ACC112 (cell line): ENCODE measurements around the gene OTOP3.

Experiments
- H2AFZ ChIP-seq: fragments of 200-600 bp; sonication (generic); one replicate; pipeline ENCODE4 v1.6.0; 2017; ENCODE audit warnings: antibody characterized with exemption, low read length; ENCODE audit not compliant: unreplicated experiment
- H3K27ac ChIP-seq: fragments of 200-600 bp; sonication (generic); 2 replicates; pipeline ENCODE4 v1.5.1; 2014; ENCODE audit warnings: low read depth, mild to moderate bottlenecking, antibody characterized with exemption, low read length, moderate library complexity
- H3K27me3 ChIP-seq: fragments of 200-600 bp; sonication (generic); 2 replicates; pipeline ENCODE4 v1.6.1; 2014; ENCODE audit warnings: mild to moderate bottlenecking, antibody characterized with exemption, low read length, moderate library complexity, mixed read lengths; ENCODE audit not compliant: insufficient read depth
- H3K36me3 ChIP-seq: fragments of 200-600 bp; sonication (generic); 2 replicates; pipeline ENCODE4 v1.6.1; 2016; ENCODE audit warnings: mild to moderate bottlenecking, antibody characterized with exemption, low read length, moderate library complexity, mixed read lengths; ENCODE audit not compliant: insufficient read depth
- H3K4me1 ChIP-seq: fragments of 200-600 bp; sonication (generic); one replicate; pipeline ENCODE4 v1.6.1; 2016; ENCODE audit warnings: low read length, mixed read lengths; ENCODE audit not compliant: insufficient read depth, unreplicated experiment, control insufficient read depth
- H3K4me3 ChIP-seq: fragments of 200-600 bp; sonication (generic); 2 replicates; pipeline ENCODE4 v1.5.1; 2014; ENCODE audit warnings: mild to moderate bottlenecking, low read depth, low read length
- H3K79me2 ChIP-seq: fragments of 200-600 bp; sonication (generic); one replicate; pipeline ENCODE4 v1.6.0; 2016; ENCODE audit warnings: low read length; ENCODE audit not compliant: control insufficient read depth, unreplicated experiment, insufficient read depth

OTOP3 gene

DNA sequence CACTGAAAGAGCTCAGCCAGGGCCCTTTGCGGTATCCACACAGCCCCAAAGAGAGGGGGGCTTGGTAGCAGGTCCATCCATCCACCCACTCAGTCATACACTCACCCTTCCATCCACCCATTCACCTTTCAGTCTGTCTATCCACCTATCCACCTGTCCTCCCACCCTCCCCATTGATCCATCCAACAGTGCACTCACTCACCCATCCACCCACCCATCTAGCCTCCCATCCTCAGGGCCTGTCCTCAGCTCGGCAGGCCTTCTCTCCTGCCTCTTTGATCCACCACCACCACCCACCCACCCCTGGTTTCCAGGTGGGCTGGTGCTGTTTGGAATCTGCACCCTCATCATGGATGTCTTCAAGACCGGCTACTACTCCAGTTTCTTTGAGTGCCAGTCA lies 10.5 kb upstream of the OTOP3 start:
- Histone ChIP-seq H3K4me1 (no peaks in the 10 kb centered on the region), H3K27me3 (peaks cover 86% of the 10 kb centered on the region), H2AFZ (no peak overlapping the region), H3K4me3 (no peak overlapping the region), H3K36me3 (no peaks in the 10 kb centered on the region), H3K79me2 (no peaks in the 10 kb centered on the region), H3K27ac (no peak overlapping the region)

DNA sequence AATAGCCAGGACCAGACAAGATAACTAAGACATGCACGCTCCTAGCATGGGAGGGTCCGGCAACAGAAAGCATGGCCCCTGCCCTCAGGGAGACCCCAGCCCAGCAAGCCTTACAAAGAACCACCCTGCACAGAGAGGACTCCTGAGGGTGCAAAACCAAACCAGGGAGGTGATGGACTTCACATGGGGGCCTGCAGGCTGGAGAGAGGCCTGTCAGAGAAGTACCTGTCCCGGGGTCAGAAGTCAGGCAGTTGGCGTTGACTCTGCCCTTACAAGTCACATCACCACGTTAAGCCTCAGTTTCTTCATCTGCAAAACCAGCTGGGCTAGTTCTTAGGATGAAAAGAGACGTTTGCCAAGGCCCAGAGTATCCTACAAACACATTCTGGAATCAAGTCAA lies 6.9 kb upstream of the OTOP3 start:
- Histone ChIP-seq H3K4me1 (no peaks in the 10 kb centered on the region), H3K79me2 (no peaks in the 10 kb centered on the region), H3K4me3 (no peak overlapping the region), H3K27ac (no peak overlapping the region), H2AFZ (no peak overlapping the region), H3K27me3 (peaks cover 78% of the 10 kb centered on the region), H3K36me3 (no peaks in the 10 kb centered on the region)

DNA sequence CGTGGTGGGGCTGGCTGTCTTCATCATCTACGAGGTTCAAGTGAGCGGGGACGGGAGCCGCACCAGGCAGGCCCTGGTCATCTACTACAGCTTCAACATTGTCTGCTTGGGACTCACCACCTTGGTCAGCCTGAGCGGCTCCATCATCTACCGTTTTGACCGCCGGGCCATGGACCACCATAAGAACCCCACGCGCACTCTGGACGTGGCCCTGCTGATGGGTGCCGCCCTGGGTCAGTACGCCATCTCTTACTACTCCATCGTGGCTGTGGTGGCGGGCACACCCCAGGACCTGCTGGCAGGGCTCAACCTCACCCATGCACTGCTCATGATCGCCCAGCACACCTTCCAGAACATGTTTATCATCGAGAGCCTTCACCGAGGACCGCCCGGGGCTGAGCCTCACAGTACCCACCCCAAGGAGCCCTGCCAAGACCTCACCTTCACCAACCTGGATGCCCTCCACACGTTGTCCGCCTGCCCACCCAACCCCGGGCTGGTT lies 5.1 kb upstream of the OTOP3 start:
- H3K4me3 ChIP-seq: no peak overlapping the region
- no peaks in the 10 kb centered on the region for H3K4me1 ChIP-seq
- H3K36me3 ChIP-seq: no peaks in the 10 kb centered on the region
- H3K27me3 ChIP-seq: peaks cover 78% of the 10 kb centered on the region
- no peaks in the 10 kb centered on the region for H3K79me2 ChIP-seq
- no peak overlapping the region for H3K27ac ChIP-seq
- H2AFZ ChIP-seq: no peak overlapping the region

DNA sequence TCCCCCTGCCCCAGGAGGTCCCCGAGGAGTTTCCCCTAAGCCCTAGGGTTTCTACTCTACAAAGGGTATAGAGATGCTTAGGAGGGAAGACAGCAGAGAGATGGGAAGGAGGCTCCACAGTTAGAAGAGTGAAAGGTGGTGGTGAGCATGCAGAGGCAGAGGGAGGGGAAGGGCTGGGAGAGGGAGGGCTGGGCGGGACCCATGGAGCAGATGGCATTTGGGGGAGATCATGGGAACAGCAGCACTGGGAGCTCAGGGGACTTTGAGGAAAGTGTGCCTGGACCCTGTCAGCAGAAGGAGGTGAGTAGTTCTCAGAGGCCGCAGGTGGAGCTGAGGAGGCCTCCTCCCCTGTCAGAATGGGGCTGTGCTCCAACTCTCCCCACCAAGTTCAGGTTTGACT lies 650 bp upstream of the OTOP3 start:
- Histone ChIP-seq H3K79me2 (no peaks in the 10 kb centered on the region), H2AFZ (no peak overlapping the region), H3K27me3 (peaks cover 86% of the 10 kb centered on the region), H3K4me1 (no peaks in the 10 kb centered on the region), H3K36me3 (no peaks in the 10 kb centered on the region), H3K27ac (no peak overlapping the region), H3K4me3 (no peak overlapping the region)

DNA sequence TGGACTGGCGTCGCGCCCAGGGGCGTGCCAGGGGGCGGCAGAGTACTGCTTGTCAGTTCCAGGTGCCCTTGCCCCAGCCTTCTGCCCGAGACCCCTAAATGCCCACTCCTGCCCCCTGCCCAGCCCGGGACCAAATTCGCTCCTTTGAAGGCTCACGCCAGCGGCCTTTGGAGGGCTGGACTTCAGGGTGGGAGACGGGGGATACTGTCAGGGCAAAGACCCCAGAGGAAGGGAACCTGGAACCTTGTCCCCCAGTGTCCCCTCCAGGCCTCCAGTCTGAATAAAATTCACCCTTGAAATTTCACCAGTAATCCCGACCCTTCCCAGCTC lies 737 bp downstream of the OTOP3 start:
- Histone ChIP-seq H2AFZ (no peak overlapping the region), H3K27ac (no peak overlapping the region), H3K27me3 (peaks cover 89% of the 10 kb centered on the region), H3K4me3 (no peak overlapping the region), H3K36me3 (no peaks in the 10 kb centered on the region), H3K4me1 (no peaks in the 10 kb centered on the region), H3K79me2 (no peaks in the 10 kb centered on the region)

DNA sequence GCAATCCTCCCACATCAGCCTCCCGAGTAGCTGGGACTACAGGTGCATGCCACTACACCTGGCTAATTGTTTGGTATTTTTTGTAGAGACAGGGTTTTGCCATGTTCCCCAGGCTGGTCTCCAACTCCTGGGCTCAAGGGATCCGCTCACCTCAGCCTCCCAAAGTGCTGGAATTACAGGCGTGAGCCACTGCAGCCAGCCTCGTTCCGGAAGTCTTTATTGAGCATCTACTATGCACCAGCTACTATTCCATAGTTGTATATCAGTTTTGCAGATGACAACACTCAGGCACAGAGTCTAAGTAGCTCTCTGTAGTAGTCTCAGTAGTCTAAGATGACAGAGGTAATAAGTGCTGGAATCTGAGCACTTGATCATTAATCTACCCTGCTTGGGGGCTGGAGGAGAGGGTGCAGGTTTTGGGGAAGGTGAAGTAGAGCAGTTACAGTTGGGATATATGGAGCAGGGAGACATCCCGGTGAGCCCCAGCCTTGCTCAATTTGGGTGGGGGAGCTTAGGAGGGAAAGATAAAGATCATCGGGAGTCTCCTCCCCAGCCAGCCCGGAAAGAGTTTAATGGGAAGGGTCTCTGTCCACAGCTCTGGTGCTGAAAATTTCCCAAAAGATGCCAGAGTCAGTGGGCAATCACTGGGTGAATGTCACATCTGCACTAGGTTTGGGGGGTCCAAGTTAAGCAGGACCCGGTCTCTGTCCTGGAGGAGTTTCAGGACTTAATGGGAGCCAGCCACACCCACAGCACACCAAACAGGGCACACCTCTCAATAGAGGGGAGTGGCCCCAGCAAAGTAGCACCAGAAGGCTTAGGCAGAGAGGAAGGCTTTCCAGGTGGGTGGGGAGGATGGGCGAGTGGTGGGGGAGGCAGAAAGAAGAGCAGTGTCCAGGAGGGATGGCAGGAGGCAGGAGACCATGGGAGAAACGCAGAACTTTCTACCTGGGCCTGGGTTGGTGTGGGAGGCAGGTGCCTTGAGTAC lies 1.7 kb downstream of the OTOP3 start:
- H3K36me3 ChIP-seq: no peaks in the 10 kb centered on the region
- no peak overlapping the region for H3K4me3 ChIP-seq
- H3K27me3 ChIP-seq: peaks cover 94% of the 10 kb centered on the region
- H2AFZ ChIP-seq: no peak overlapping the region
- H3K27ac ChIP-seq: no peak overlapping the region
- no peaks in the 10 kb centered on the region for H3K79me2 ChIP-seq
- no peaks in the 10 kb centered on the region for H3K4me1 ChIP-seq

DNA sequence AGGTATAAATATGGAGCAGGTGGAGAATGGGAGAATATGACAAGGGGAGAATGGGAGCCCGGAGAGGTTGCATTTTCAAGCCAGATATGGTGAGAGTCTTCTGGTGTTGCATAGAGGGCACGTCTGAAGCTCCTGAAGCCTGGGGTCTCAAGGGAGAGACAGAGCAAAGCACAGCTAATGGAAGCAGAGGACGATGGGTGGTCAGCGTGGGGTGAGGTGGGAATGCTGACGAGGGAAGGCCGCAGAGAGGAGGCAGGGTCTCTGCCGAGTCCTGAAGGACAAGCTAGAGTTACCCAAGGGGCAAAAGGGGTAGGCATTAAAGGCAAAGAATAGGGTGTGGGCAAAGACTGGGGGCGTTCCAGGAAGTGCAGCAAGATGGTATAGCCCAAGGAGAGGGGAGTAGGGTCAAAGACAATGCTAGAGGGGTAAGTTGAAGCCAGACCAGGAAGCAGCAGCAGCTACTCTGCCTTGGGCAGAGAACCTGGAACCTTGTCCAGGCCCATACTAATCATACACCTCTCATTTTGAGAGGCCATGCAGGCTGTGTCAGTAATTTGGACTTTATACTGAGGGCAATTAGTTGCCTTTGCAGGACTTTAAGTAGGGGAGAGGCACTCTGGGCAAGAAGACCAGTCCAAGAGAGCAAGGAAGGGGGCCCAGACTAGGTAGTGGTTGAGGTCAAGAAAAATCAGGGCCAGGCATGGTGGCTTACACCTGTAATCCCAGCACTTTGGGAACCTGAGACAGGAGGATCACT lies 2.7 kb downstream of the OTOP3 start:
- no peaks in the 10 kb centered on the region for H3K79me2 ChIP-seq
- peaks cover 92% of the 10 kb centered on the region for H3K27me3 ChIP-seq
- no peak overlapping the region for H2AFZ ChIP-seq
- H3K27ac ChIP-seq: no peak overlapping the region
- H3K4me1 ChIP-seq: no peaks in the 10 kb centered on the region
- no peaks in the 10 kb centered on the region for H3K36me3 ChIP-seq
- H3K4me3 ChIP-seq: no peak overlapping the region

DNA sequence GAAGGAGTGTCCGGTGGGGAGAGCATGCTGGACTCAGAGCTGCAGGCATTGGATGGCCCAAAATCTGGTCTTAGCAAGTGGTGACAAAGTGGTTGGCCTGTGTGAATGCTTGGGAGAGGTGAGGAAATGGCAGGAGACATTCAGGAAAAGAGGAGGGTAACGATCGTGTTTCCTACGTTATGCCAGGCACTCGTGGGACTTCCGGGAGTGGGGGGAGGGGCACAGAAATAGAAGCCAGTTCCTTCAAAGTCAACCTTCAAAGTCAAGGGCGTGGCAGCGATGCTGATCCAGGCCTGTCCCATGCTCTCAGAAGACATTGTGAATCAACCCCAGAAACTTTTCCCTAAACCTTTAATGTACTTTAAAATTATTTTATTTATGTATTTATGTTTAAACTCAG lies 3.8 kb downstream of the OTOP3 start:
- Histone ChIP-seq H3K27me3 (peaks cover 90% of the 10 kb centered on the region), H2AFZ (no peak overlapping the region), H3K4me3 (no peak overlapping the region), H3K36me3 (no peaks in the 10 kb centered on the region), H3K27ac (no peak overlapping the region), H3K79me2 (no peaks in the 10 kb centered on the region), H3K4me1 (no peaks in the 10 kb centered on the region)

DNA sequence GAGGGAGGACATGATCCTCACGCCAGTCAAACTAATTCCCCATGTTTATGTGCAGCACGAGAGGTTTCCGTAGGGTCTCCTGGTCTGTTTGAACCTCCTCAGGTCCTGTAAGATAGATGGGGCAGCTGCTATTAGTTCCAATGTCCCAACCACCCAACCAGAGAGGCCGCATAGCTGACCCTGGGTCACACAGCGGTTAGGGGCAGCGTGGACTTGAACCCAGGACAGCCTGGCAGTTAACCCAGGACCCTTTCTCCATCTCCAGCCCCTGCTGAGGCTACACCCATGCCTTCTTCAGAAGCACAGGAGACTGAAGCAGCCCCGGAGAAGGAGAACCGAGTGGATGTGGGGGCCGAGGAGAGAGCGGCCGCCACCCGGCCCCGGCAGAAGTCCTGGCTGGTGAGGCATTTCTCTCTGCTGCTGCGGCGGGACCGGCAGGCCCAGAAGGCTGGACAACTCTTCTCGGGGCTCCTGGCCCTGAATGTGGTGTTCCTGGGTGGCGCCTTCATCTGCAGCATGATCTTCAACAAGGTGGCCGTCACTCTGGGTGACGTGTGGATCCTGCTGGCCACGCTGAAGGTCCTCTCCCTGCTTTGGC lies 5.5 kb downstream of the OTOP3 start:
- no peaks in the 10 kb centered on the region for H3K4me1 ChIP-seq
- H3K79me2 ChIP-seq: no peaks in the 10 kb centered on the region
- H2AFZ ChIP-seq: no peak overlapping the region
- H3K4me3 ChIP-seq: no peak overlapping the region
- H3K27me3 ChIP-seq: peaks cover 83% of the 10 kb centered on the region
- no peaks in the 10 kb centered on the region for H3K36me3 ChIP-seq
- H3K27ac ChIP-seq: no peak overlapping the region

DNA sequence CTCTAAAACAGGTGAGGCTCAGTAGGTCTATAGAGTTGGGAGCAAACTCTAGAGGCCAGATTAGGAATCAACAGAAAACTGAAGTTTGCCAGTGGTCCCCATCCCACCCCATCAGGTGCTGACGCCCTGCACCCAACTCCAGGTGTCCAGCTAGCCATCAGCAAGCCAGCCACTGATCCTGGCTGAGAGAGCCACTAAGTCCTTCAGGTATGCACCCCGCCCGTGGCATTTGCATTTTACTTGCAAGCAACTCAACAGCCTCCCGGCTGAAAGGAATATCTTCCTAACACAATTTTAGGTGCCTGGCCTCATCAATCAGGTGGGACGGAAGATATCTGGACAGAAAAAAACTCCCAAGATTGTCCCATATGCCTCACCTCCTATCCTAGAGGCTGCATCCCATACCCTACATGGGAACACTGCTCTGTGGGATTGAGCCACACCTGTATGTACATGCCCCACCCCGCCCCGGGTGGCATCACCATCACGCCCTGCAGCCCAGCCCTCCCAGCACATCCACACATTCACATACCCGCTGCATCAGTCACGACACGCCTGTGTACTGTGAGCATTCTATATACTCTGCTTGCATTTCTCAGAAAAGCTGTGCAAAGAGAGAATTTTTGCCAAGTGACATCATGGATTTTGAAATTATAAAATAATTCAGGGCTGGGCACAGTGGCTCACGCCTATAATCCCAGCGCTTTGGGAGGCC lies 8.3 kb downstream of the OTOP3 start:
- Histone ChIP-seq H3K36me3 (no peaks in the 10 kb centered on the region), H3K79me2 (no peaks in the 10 kb centered on the region), H3K27me3 (peaks cover 74% of the 10 kb centered on the region), H2AFZ (no peak overlapping the region), H3K27ac (no peak overlapping the region), H3K4me3 (no peak overlapping the region), H3K4me1 (no peaks in the 10 kb centered on the region)
